Activated CD4-positive, alpha-beta T cell treated with anti-CD3 and anti-CD28 coated beads, Interleukin-2, amount 50 U/mL, for 1 hour (primary cell): ENCODE measurements around the gene VRK3.
A peak's percentile ranks its signal among the peaks of the same experiment; 100 is the strongest.

Experiments used
- DNase-seq: peaks from one replicate; pipeline ENCODE4 v3.0.0-alpha.2; 2020

VRK3 gene

GRCh38 chr19:50026550-50026906 lies 1.4 kb upstream of the VRK3 start:
- no peak for DNase-seq

GRCh38 chr19:50025794-50026549 lies 800 bp upstream of the VRK3 start, which contains the start of gene ZNF473:
Gene ZNF473 (plus strand): TSS chr19:50026005. CDS start chr19:50031083, 5,078 bp downstream.
- DNase-seq = peak; percentile 88

- DNase-seq = no peak
Observed at GRCh38 chr19:50024719-50025021, 502 bp downstream of the VRK3 start.

- DNase-seq = no peak
Observed at GRCh38 chr19:50022823-50023222, 2.3 kb downstream of the VRK3 start.

GRCh38 chr19:50020481-50020880 lies 4.7 kb downstream of the VRK3 start:
- DNase-seq = no peak

GRCh38 chr19:50016225-50016807 lies 8.9 kb downstream of the VRK3 start:
- DNase-seq = no peak

GRCh38 chr19:50008532-50008931 lies 16.6 kb downstream of the VRK3 start:
- DNase-seq = no peak

- no peak for DNase-seq
Observed at GRCh38 chr19:50007947-50008346, 17.2 kb downstream of the VRK3 start.

- DNase-seq = no peak
Observed at GRCh38 chr19:50007170-50007569, 18.0 kb downstream of the VRK3 start.

GRCh38 chr19:50005428-50005827 lies 19.7 kb downstream of the VRK3 start:
- no peak for DNase-seq

- no peak for DNase-seq
Observed at GRCh38 chr19:50003810-50004419, 21.3 kb downstream of the VRK3 start.

- DNase-seq = no peak
Observed at GRCh38 chr19:50003254-50003788, 21.9 kb downstream of the VRK3 start.

GRCh38 chr19:50002386-50002960 lies 22.7 kb downstream of the VRK3 start:
- no peak for DNase-seq

GRCh38 chr19:50001775-50002174 lies 23.4 kb downstream of the VRK3 start:
- no peak for DNase-seq

- DNase-seq = no peak
Observed at GRCh38 chr19:50000841-50001557, 24.2 kb downstream of the VRK3 start.

- DNase-seq = no peak
Observed at GRCh38 chr19:50000038-50000840, 24.9 kb downstream of the VRK3 start.

GRCh38 chr19:49999371-50000010 lies 25.7 kb downstream of the VRK3 start:
- no peak for DNase-seq

- no peak for DNase-seq
Observed at GRCh38 chr19:49997709-49998108, 27.5 kb downstream of the VRK3 start.

GRCh38 chr19:49988433-49988832 lies 36.7 kb downstream of the VRK3 start:
- no peak for DNase-seq

GRCh38 chr19:49988007-49988406 lies 37.2 kb downstream of the VRK3 start:
- no peak for DNase-seq

- DNase-seq = peak; percentile 80
Observed at GRCh38 chr19:49987159-49987698, 37.9 kb downstream of the VRK3 start.
